Cardiac muscle cell (in vitro differentiated cells and primary cell): ENCODE measurements around the gene B9D2. TPM values are rescaled to one million over a fixed set of nuclear protein-coding genes. Genes with fewer than 3 reads are reported as not detected.
"Not testable (repeated sequence)": the region's sequence is repeated elsewhere in the genome, so short reads cannot be mapped to it uniquely, and the experiment has no call there.

ENCODE experiments used
- DNase-seq, 2 donors: peaks; one replicate each; pipeline versions ENCODE4 v3.0.0 to v3.0.0-alpha.2; 2010 to 2017; ENCODE audit warnings: low read depth in 1 of 2, low spot score in 1 of 2
- H3K27ac ChIP-seq: fragments of 200-600 bp; sonication (generic); 2 replicates; pipeline ENCODE4 v1.5.1; 2016
- H3K27me3 ChIP-seq: fragments of 200-600 bp; sonication (generic); 2 replicates; pipeline ENCODE4 v1.6.0; 2016; ENCODE audit warnings: control low read depth
- H3K36me3 ChIP-seq: fragments of 200-600 bp; sonication (generic); 2 replicates; pipeline ENCODE4 v1.5.1; 2016; ENCODE audit warnings: control low read depth
- H3K4me1 ChIP-seq: fragments of 200-600 bp; sonication (generic); 2 replicates; pipeline ENCODE4 v1.8.1; 2017; ENCODE audit warnings: low read depth, mild to moderate bottlenecking, mixed run types
- H3K4me3 ChIP-seq: fragments of 200-600 bp; sonication (generic); 2 replicates; pipeline ENCODE4 v1.5.1; 2016; ENCODE audit warnings: mild to moderate bottlenecking
- H3K9me3 ChIP-seq: fragments of 200-600 bp; sonication (generic); 2 replicates; pipeline ENCODE4 v1.5.1; 2017; ENCODE audit warnings: low read depth, mild to moderate bottlenecking, control low read depth
- polyA plus RNA-seq: library from polyadenylated mRNA; unstranded; fragments of >200 nt; fragmentation: Nextera tagmentation; extraction: Ambion mirVana; gene quantifications from 2 replicates; pipeline ENCODE4 v1.2.1, GENCODE V29; 2016
- total RNA-seq: library from RNA; depleted of rRNA; stranded (reverse); fragments of >200 nt; gene quantifications from 2 replicates; pipeline ENCODE4 v1.2.3, GENCODE V29; 2016
- TF ChIP-seq, protein P1 (sequence below): IDR thresholded peaks from 2 replicates; pipeline ENCODE4 v1.5.1; 2012; ENCODE audit warnings: low read depth, mild to moderate bottlenecking, low read length

The B9D2 gene
- total and polyA plus RNA-seq, 2 experiments from 2014 or later = 5.3 to 10.8 TPM

DNA sequence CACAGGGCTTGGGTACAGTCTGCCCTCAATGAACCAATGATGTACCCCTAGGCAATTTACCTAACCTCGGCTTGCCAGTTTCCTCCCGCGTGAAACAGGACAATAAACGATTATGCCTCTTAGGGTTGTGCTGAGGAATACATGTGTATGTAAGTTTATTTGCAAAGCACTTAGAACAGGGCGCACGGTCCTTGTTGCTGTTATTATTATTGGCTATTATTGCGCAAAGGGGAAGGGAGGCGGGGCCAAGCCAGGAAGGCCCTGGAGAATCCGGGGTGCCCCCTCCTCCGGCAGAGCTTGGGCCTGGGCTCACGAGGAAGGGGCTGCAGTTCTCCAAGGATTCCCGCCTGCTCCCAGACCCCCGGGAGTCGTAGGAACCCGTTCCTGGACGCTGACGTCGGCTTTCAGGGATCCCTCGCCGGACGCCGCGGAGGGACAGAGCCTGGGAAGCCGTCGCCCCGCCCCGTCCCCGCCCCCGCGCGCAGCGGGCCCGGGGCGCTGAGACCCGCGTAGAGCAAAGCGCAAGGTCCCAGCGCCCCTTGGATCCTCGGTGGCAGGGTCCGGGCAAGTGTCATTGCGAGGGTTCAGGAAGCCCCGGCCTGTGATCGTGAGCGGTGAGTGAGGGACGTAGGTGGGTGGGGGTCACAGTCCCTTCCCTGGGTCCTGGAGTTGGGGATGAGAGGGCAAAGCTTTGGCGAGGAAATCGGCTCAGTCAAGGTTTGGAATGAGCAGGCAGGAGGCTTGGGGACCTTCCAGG lies 12.5 kb upstream of the B9D2 start, which contains the start of gene TMEM91:
TSS of gene TMEM91 (plus strand) at position 293 of the 757 bp plus-strand sequence. CDS start 1,777 bp downstream, outside the sequence.
- no peaks in the 10 kb centered on the region for H3K4me1 ChIP-seq
- no peaks in the 10 kb centered on the region for H3K9me3 ChIP-seq
- DNase-seq = peak; percentile 44 to 65
- peak within 1 kb of the TSS; percentile 58 for H3K4me3 ChIP-seq
- TF ChIP-seq, protein P1, sequence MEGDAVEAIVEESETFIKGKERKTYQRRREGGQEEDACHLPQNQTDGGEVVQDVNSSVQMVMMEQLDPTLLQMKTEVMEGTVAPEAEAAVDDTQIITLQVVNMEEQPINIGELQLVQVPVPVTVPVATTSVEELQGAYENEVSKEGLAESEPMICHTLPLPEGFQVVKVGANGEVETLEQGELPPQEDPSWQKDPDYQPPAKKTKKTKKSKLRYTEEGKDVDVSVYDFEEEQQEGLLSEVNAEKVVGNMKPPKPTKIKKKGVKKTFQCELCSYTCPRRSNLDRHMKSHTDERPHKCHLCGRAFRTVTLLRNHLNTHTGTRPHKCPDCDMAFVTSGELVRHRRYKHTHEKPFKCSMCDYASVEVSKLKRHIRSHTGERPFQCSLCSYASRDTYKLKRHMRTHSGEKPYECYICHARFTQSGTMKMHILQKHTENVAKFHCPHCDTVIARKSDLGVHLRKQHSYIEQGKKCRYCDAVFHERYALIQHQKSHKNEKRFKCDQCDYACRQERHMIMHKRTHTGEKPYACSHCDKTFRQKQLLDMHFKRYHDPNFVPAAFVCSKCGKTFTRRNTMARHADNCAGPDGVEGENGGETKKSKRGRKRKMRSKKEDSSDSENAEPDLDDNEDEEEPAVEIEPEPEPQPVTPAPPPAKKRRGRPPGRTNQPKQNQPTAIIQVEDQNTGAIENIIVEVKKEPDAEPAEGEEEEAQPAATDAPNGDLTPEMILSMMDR = no peak
- no peaks in the 10 kb centered on the region for H3K27me3 ChIP-seq
- no peaks in the 10 kb centered on the region for H3K36me3 ChIP-seq
- no peak within 1 kb of the TSS for H3K27ac ChIP-seq

DNA sequence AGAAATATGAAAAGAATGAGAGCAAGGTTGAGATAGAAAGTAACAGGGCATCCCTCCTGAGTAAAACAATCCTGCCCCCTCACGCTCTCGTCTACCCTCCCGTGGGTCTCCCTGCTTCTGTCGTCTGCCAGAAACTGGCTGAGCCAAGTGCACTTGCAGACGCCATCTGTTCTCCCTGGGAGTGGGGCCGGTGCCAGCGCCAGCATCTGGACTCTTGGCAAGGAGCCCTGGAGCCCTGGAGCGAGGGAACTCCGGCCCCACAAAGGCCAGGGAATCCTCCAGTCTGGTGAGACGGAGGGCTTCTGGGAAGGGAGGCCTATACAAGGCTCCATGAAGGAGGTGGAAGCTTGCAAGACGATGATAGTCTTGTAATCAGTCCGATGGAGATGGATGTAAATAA lies 10.0 kb upstream of the B9D2 start:
- TF ChIP-seq, protein P1 = no peak
- peak in 1 of 2 donors; percentile 97 for DNase-seq
- H3K4me3 ChIP-seq = no peak overlapping the region
- H3K9me3 ChIP-seq = no peaks in the 10 kb centered on the region
- no peaks in the 10 kb centered on the region for H3K36me3 ChIP-seq
- no peaks in the 10 kb centered on the region for H3K4me1 ChIP-seq
- H3K27ac ChIP-seq = no peak overlapping the region
- no peaks in the 10 kb centered on the region for H3K27me3 ChIP-seq

DNA sequence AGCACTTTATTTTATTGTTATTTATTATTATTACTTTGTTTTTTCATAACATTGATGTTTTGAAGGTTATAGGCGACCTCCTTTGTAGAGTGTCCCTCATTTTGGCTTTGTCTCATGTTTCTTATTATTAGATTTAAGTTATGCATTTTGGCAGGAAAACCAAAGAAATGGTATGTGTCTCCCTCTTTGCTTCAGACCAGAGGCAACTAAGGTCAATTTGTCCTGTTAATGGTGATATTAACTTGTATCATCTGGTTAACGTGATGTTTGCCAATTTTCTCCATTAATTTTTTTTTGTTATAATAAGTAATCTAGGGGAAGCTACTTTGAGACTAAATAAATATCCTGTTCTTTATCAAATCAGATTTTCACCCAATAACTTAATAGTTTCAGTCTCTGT lies 8.6 kb upstream of the B9D2 start:
- no peaks in the 10 kb centered on the region for H3K4me1 ChIP-seq
- H3K27ac ChIP-seq = no peak overlapping the region
- TF ChIP-seq, protein P1 = no peak
- H3K36me3 ChIP-seq = no peaks in the 10 kb centered on the region
- no peak for DNase-seq
- no peak overlapping the region for H3K4me3 ChIP-seq
- H3K27me3 ChIP-seq = no peaks in the 10 kb centered on the region
- H3K9me3 ChIP-seq = no peaks in the 10 kb centered on the region

DNA sequence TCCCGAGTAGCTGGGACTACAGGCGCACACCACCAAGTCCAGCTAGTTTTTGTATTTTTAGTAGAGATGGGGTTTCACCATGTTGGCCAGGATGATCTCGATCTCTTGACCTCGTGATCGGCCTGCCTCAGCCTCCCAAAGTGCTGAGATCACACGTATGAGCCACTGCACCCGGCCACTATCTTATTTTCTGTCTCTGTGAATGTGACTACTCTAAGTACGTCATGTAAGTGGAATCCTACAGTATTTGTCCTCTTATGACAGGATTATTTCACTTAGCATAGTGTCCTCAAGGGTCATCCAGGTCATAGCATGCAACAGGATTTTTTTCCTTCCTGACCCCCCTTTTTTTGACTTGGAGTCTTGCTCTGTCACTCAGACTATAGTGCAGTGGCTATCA lies 7.6 kb upstream of the B9D2 start:
- H3K36me3 ChIP-seq = no peaks in the 10 kb centered on the region

DNA sequence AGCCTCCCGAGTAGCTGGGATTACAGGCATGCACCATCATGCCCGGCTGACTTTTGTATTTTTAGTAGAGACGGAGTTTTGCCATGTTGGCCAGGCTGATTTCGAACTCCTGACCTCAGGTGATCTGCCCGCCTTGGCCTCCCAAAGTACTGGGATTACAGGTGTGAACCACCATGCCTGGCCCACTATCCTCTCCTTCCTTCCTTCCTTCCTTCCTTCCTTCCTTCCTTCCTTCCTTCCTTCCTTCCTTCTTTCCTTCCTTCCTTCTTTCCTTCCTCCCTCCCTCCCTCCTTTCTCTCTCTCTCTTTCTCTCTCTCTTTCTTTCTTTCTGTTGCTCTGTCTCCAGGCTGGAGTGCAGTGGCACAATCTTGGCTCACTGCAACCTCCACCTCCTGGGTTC lies 7.2 kb upstream of the B9D2 start:
- not testable (repeated sequence) for H3K4me3 ChIP-seq, H3K27ac ChIP-seq, H3K9me3 ChIP-seq, H3K36me3 ChIP-seq, DNase-seq, H3K27me3 ChIP-seq, H3K4me1 ChIP-seq

More for the DNA sequence above, 7.6 kb upstream of the B9D2 start:
- no peaks in the 10 kb centered on the region for H3K4me1 ChIP-seq
- H3K27ac ChIP-seq = no peak overlapping the region
- no peaks in the 10 kb centered on the region for H3K27me3 ChIP-seq
- DNase-seq = no peak
- no peaks in the 10 kb centered on the region for H3K9me3 ChIP-seq
- TF ChIP-seq, protein P1 = no peak
- H3K4me3 ChIP-seq = no peak overlapping the region

DNA sequence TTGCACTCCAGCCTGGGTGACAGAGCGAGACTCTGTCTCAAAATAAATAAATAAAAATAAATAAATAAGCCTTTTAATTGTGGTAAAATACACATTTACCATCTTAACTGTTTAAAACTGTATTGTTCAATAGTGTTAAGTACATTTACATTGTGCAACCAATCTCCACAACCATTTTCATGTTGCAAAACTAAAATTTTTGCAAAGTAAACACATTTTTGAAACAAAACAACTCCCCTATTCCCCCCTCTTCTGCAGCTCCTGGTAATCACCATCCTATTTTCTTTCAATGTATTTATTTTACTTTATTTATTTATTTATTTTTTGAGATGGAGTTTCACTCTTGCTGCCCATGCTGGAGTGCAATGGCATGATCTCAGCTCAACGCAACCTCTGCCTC lies 5.8 kb upstream of the B9D2 start:
- TF ChIP-seq, protein P1 = no peak
- DNase-seq = no peak
- H3K36me3 ChIP-seq = no peaks in the 10 kb centered on the region
- H3K4me3 ChIP-seq = no peak overlapping the region
- H3K9me3 ChIP-seq = no peaks in the 10 kb centered on the region
- H3K27ac ChIP-seq = no peak overlapping the region
- no peaks in the 10 kb centered on the region for H3K27me3 ChIP-seq
- H3K4me1 ChIP-seq = no peaks in the 10 kb centered on the region
